Astrocyte (in vitro differentiated cells and primary cell): ENCODE data around the gene PRKD2.

Experiments
- CTCF ChIP-seq: IDR thresholded peaks from 2 replicates; pipeline ENCODE4 v1.5.1; 2011; ENCODE audit warnings: low read depth, mild to moderate bottlenecking, inconsistent platforms, low read length, moderate library complexity; ENCODE audit not compliant: insufficient read depth
- EZH2 ChIP-seq: IDR thresholded peaks from 2 replicates; pipeline ENCODE4 v1.6.1; 2012; ENCODE audit warnings: mild to moderate bottlenecking, low read length, inconsistent platforms; ENCODE audit not compliant: insufficient read depth

DNA sequence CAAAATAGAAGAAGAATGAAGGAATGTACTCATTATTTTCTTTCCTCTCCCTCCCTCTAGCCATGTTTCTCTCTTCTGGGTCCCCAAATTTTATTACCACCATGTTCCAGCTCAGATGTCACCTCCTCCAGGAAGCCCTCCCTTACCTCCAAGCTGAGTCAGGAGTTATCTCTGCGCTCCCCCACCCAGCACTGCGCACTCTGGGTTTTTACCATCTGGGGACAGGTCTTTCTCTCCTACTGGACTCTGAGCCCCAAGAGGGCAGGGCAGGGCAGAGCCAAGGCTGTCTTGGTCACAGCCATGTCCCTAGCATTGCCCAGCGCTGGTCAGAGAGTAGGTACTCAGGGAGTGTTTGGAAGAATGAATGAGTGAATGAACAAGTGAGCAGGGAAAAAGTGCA lies 83.8 kb downstream of the PRKD2 start:
- TF ChIP-seq CTCF = no peak
- no peak for TF ChIP-seq EZH2
